Calu3 (cell line): ENCODE data around the gene TMX3. TPM values are rescaled to one million over a fixed set of nuclear protein-coding genes. Genes with fewer than 3 reads are reported as not detected.

Experiments used
- BruUV-seq: library from RNA; stranded (reverse); fragments of 400-500 nt; replicated peaks from 2 replicates; lab custom pipeline; 2021; lab: Mats Ljungman, UMichigan
- CTCF ChIA-PET: fragments of 300-600 bp; sonication (Branson Sonifier 250); formaldehyde crosslinking; loops from one replicate; lab custom pipeline; 2022; ENCODE audit warnings: antibody characterized with exemption; lab: Charles Lee
- DNase-seq: peaks from one replicate; pipeline ENCODE4 v3.0.0; 2022
- H3K27ac Mint-ChIP-seq: one replicate; pipeline ENCODE4 v1.8.0; 2022; ENCODE audit warnings: mixed read lengths; ENCODE audit not compliant: unreplicated experiment
- H3K27me3 Mint-ChIP-seq: one replicate; pipeline ENCODE4 v1.8.0; 2022; ENCODE audit warnings: mixed read lengths; ENCODE audit not compliant: unreplicated experiment
- H3K36me3 Mint-ChIP-seq: one replicate; pipeline ENCODE4 v1.8.0; 2022; ENCODE audit warnings: mild to moderate bottlenecking, moderate library complexity, mixed read lengths; ENCODE audit not compliant: insufficient read depth, unreplicated experiment
- H3K4me1 Mint-ChIP-seq: one replicate; pipeline ENCODE4 v1.8.0; 2022; ENCODE audit warnings: mild to moderate bottlenecking, low read depth, mixed read lengths; ENCODE audit not compliant: unreplicated experiment
- H3K4me3 Mint-ChIP-seq: one replicate; pipeline ENCODE4 v1.8.0; 2022; ENCODE audit warnings: mild to moderate bottlenecking, low read depth, moderate library complexity, mixed read lengths; ENCODE audit not compliant: unreplicated experiment
- H3K9me3 Mint-ChIP-seq: one replicate; pipeline ENCODE4 v1.8.0; 2022; ENCODE audit warnings: low read depth, mixed read lengths; ENCODE audit not compliant: unreplicated experiment
- intact Hi-C: fragments of 100-400 bp; cut with micrococcal nuclease; formaldehyde crosslinking; loops from one replicate; pipeline ENCODE4 v1.10.0; 2022; ENCODE audit not compliant: unreplicated experiment
- total RNA-seq: library from RNA; stranded (reverse); gene quantifications from 2 replicates; pipeline ENCODE4 v1.2.3, GENCODE V29; 2022
- TF ChIP-seq, protein P1 (sequence below): fragments of 200-600 bp; IDR thresholded peaks from one replicate; pipeline ENCODE4 v1.8.0; 2022; ENCODE audit warnings: antibody characterized with exemption; ENCODE audit not compliant: unreplicated experiment

TMX3 gene
- total RNA-seq, 1 experiment from 2014 or later: 63.1 TPM

DNA sequence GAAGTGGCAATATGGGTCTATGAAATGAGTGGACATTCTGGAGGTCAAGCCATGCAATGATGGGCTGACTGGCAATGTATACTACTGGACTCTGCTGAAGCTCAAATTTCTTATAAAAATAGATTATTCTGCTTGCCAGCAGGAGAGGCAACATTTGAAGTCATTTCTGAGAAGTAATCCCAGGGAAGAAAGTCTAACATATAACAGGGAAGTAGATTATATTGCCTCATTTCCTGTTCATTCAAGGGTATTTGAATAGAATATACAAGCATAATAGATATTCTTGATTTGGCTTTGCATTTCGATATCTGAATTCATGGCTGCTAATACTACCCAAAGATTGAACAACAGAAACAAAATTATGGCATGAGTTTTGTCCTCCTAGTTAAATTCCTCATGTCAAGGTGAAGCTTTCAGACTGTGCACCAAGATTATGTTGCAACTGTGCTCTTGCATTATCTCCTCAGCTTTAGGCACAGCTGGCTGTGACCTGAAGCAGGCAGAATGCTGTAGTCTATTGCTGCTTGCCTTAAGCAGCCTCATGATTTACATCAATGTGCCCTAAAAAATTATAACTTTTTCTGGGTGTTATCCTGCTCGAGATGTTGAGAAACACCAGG is 13.3 kb upstream of the TMX3 start:
- H3K4me1 Mint-ChIP-seq: no peaks in the 10 kb centered on the region

DNA sequence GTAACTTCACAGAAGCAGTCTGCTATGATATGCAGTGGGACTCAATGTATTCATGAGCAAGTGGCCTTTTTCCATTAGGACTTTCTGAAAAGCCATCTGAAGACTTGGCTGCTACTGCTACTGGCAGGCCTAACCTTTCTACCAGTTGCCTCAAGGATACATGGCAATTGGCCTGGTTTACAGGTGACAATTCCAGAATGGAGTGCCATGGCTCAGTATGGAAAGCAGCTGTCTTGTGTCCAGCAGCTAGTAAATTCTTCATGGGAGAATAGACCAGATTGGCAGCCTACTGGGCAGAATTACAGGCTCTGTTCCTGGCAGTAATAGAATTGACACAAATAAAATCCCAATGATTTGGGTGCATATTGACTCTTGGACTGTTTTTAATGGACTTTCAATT is 12.6 kb upstream of the TMX3 start:
- Mint-ChIP-seq H3K4me3 (no peak overlapping the region), H3K9me3 (peaks cover 3% of the 10 kb centered on the region), H3K4me1 (no peaks in the 10 kb centered on the region), H3K27me3 (no peaks in the 10 kb centered on the region), H3K36me3 (no peaks in the 10 kb centered on the region), H3K27ac (no peak overlapping the region)
- CTCF ChIA-PET: no interaction called here
- TF ChIP-seq, protein P1, sequence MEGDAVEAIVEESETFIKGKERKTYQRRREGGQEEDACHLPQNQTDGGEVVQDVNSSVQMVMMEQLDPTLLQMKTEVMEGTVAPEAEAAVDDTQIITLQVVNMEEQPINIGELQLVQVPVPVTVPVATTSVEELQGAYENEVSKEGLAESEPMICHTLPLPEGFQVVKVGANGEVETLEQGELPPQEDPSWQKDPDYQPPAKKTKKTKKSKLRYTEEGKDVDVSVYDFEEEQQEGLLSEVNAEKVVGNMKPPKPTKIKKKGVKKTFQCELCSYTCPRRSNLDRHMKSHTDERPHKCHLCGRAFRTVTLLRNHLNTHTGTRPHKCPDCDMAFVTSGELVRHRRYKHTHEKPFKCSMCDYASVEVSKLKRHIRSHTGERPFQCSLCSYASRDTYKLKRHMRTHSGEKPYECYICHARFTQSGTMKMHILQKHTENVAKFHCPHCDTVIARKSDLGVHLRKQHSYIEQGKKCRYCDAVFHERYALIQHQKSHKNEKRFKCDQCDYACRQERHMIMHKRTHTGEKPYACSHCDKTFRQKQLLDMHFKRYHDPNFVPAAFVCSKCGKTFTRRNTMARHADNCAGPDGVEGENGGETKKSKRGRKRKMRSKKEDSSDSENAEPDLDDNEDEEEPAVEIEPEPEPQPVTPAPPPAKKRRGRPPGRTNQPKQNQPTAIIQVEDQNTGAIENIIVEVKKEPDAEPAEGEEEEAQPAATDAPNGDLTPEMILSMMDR: no peak
- BruUV-seq: no TSS peak
- no peak for DNase-seq
- intact Hi-C loops: no loop called here

More for the DNA sequence above, 13.3 kb upstream of the TMX3 start:
- intact Hi-C loops: no loop called here
- BruUV-seq: no TSS peak
- Mint-ChIP-seq H3K27me3 (no peaks in the 10 kb centered on the region), H3K9me3 (peaks cover 3% of the 10 kb centered on the region), H3K36me3 (no peaks in the 10 kb centered on the region), H3K27ac (no peak overlapping the region), H3K4me3 (no peak overlapping the region)
- CTCF ChIA-PET: no interaction called here
- TF ChIP-seq, protein P1: no peak
- no peak for DNase-seq

DNA sequence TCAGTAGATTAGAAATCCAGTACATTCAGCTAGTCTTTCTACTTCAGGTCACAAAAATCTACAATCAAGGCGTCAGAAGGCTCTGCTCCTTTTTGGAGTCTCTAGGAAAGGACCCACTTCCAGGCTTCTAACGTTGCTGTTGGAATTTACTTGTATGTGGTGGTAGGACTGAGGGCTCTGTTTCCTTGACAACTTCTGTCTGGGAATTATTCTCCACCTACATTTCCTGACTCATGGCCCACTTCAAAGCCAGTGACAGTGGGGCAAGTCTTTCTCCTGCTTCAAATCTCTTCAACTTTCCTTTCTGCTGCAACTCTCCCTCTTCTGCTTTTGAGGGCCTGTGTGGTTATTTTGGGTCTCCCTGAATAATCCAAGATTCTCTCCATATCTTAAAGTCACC is 10.4 kb upstream of the TMX3 start:
- CTCF ChIA-PET: no interaction called here
- peaks cover 3% of the 10 kb centered on the region for H3K9me3 Mint-ChIP-seq
- DNase-seq: no peak
- intact Hi-C loops: no loop called here
- no peaks in the 10 kb centered on the region for H3K4me1 Mint-ChIP-seq
- BruUV-seq: no TSS peak
- H3K27me3 Mint-ChIP-seq: no peaks in the 10 kb centered on the region
- no peaks in the 10 kb centered on the region for H3K36me3 Mint-ChIP-seq
- H3K27ac Mint-ChIP-seq: no peak overlapping the region
- no peak overlapping the region for H3K4me3 Mint-ChIP-seq
- TF ChIP-seq, protein P1: no peak

DNA sequence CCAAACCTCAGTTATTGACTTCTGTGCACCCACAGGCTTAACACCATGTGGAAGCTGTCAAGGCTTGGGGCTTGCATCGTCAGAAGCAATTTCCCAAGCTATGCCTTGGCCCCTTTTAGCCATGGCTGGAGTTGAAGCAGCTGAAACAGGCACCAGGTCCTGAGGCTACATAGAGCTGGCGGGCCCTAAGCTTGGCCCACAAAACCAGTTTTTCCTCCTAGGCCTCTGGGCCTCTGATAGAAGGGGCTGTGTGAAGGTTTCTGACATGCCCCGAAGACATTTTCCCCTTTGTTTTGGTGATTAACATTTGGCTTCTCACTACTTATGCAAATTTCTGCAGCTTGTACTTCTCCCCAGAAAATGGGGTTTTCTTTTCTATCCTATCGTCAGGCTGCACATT is 9.1 kb upstream of the TMX3 start:
- CTCF ChIA-PET: no interaction called here
- no TSS peak for BruUV-seq
- peaks cover 3% of the 10 kb centered on the region for H3K9me3 Mint-ChIP-seq

More for the DNA sequence above, 9.1 kb upstream of the TMX3 start:
- H3K27me3 Mint-ChIP-seq: no peaks in the 10 kb centered on the region
- H3K4me3 Mint-ChIP-seq: no peak overlapping the region
- H3K36me3 Mint-ChIP-seq: no peaks in the 10 kb centered on the region
- intact Hi-C loops: no loop called here
- no peak overlapping the region for H3K27ac Mint-ChIP-seq
- DNase-seq: no peak
- TF ChIP-seq, protein P1: no peak
- no peaks in the 10 kb centered on the region for H3K4me1 Mint-ChIP-seq
